ENCODE measurements around the gene C19orf33. TPM values are rescaled to one million over a fixed set of nuclear protein-coding genes. Genes with fewer than 3 reads are reported as not detected.

Gene C19orf33
- total RNA-seq, 1 experiment from 2014 or later: not detected

- Histone ChIP-seq H3K27ac (ENCODE audit: low read depth, low read length, poor library complexity, severe bottlenecking) (no peak overlapping the region), H3K4me1 (ENCODE audit: insufficient read depth, low read length, poor library complexity, severe bottlenecking) (no peaks in the 10 kb centered on the region), H3K9me3 (ENCODE audit: low read depth, low read length, poor library complexity, severe bottlenecking) (no peaks in the 10 kb centered on the region), H3K27me3 (replicated peaks; ENCODE audit: insufficient read depth, low read depth, low read length, poor library complexity) (no peaks in the 10 kb centered on the region), H3K4me3 (ENCODE audit: low read depth, low read length, poor library complexity, severe bottlenecking) (no peak overlapping the region), H3K36me3 (ENCODE audit: insufficient read depth, low read length, poor library complexity, severe bottlenecking) (no peaks in the 10 kb centered on the region)
- ChIA-PET POLR2A (ENCODE audit: low non-redundant PET) (no interaction called here), CTCF (no interaction called here)
- TF ChIP-seq EZH2 (IDR thresholded peaks at IDR 0.05; ENCODE audit: borderline replicate concordance, low read depth, low read length, poor library complexity, severe bottlenecking) (no peak), CTCF (conservative IDR thresholded peaks at IDR 0.05; ENCODE audit: low read depth, low read length) (no peak)
- no TSS peak for BruUV-seq (replicated peaks)
- intact Hi-C loops (cut with micrococcal nuclease; ENCODE audit: unreplicated experiment): no loop called here
- no peak for DNase-seq (ENCODE audit: low spot score)
Measured at GRCh38 chr19:38304352-38304865, 358 bp downstream of the C19orf33 start.

- Histone ChIP-seq H3K4me3 (ENCODE audit: low read depth, low read length, poor library complexity, severe bottlenecking) (no peak overlapping the region), H3K27ac (ENCODE audit: low read depth, low read length, poor library complexity, severe bottlenecking) (no peak overlapping the region), H3K36me3 (ENCODE audit: insufficient read depth, low read length, poor library complexity, severe bottlenecking) (no peaks in the 10 kb centered on the region), H3K27me3 (replicated peaks; ENCODE audit: insufficient read depth, low read depth, low read length, poor library complexity) (no peaks in the 10 kb centered on the region), H3K4me1 (ENCODE audit: insufficient read depth, low read length, poor library complexity, severe bottlenecking) (no peaks in the 10 kb centered on the region), H3K9me3 (ENCODE audit: low read depth, low read length, poor library complexity, severe bottlenecking) (no peaks in the 10 kb centered on the region)
- no peak for DNase-seq (ENCODE audit: low spot score)
- ChIA-PET POLR2A (ENCODE audit: low non-redundant PET) (no interaction called here), CTCF (no interaction called here)
- intact Hi-C loops (cut with micrococcal nuclease; ENCODE audit: unreplicated experiment): no loop called here
- no TSS peak for BruUV-seq (replicated peaks)
- TF ChIP-seq CTCF (conservative IDR thresholded peaks at IDR 0.05; ENCODE audit: low read depth, low read length) (no peak), EZH2 (IDR thresholded peaks at IDR 0.05; ENCODE audit: borderline replicate concordance, low read depth, low read length, poor library complexity, severe bottlenecking) (no peak)
Measured at GRCh38 chr19:38304866-38305429, 897 bp downstream of the C19orf33 start.

GRCh38 chr19:38306236-38306635 is 2.2 kb downstream of the C19orf33 start:
- BruUV-seq (replicated peaks): no TSS peak
- Histone ChIP-seq H3K36me3 (ENCODE audit: insufficient read depth, low read length, poor library complexity, severe bottlenecking) (no peaks in the 10 kb centered on the region), H3K27ac (ENCODE audit: low read depth, low read length, poor library complexity, severe bottlenecking) (no peak overlapping the region), H3K27me3 (replicated peaks; ENCODE audit: insufficient read depth, low read depth, low read length, poor library complexity) (no peaks in the 10 kb centered on the region), H3K4me1 (ENCODE audit: insufficient read depth, low read length, poor library complexity, severe bottlenecking) (no peaks in the 10 kb centered on the region), H3K4me3 (ENCODE audit: low read depth, low read length, poor library complexity, severe bottlenecking) (no peak overlapping the region), H3K9me3 (ENCODE audit: low read depth, low read length, poor library complexity, severe bottlenecking) (no peaks in the 10 kb centered on the region)
- intact Hi-C loops (cut with micrococcal nuclease; ENCODE audit: unreplicated experiment): no loop called here
- TF ChIP-seq CTCF (conservative IDR thresholded peaks at IDR 0.05; ENCODE audit: low read depth, low read length) (no peak), EZH2 (IDR thresholded peaks at IDR 0.05; ENCODE audit: borderline replicate concordance, low read depth, low read length, poor library complexity, severe bottlenecking) (no peak)
- no peak for DNase-seq (ENCODE audit: low spot score)
- CTCF ChIA-PET: no interaction called here
- POLR2A ChIA-PET (ENCODE audit: low non-redundant PET): no interaction called here

Measured in A673 (cell line).